GM12878 (cell line): ENCODE measurements around the gene RNF40. TPM values are rescaled to one million over a fixed set of nuclear protein-coding genes. Genes with fewer than 3 reads are reported as not detected.

Experiments used
- ATAC-seq: fragments of 200-7000 bp; cut with Tn5 transposase; 3 replicates; pipeline ENCODE4 v1.9.1; 2020; ENCODE audit warnings: mild to moderate bottlenecking, moderate library complexity
- BruUV-seq: library from RNA; stranded (reverse); fragments of 400-500 nt; replicated peaks from 2 replicates; lab custom pipeline; 2021; lab: Mats Ljungman, UMichigan
- CTCF ChIA-PET: fragments of 300-600 bp; sonication (Branson Sonifier 250); formaldehyde crosslinking; extraction: SDS; loops from one replicate; lab custom pipeline; 2021; ENCODE audit warnings: inconsistent platforms; lab: Yijun Ruan, JAX
- POLR2A ChIA-PET: fragments of 350-600 bp; formaldehyde crosslinking; extraction: SDS; loops from one replicate; lab custom pipeline; 2021; ENCODE audit warnings: inconsistent platforms; lab: Charles Lee
- RAD21 ChIA-PET: fragments of 300-600 bp; sonication (Branson Sonifier 250); formaldehyde crosslinking; loops from one replicate; lab custom pipeline; 2023; ENCODE audit warnings: antibody characterized with exemption; ENCODE audit not compliant: unreplicated experiment; lab: Charles Lee
- SMC1A ChIA-PET: fragments of 300-600 bp; sonication (Branson Sonifier 250); formaldehyde crosslinking; loops from one replicate; lab custom pipeline; 2023; ENCODE audit not compliant: unreplicated experiment, uncharacterized antibody; lab: Charles Lee
- DNase-seq: peaks from one replicate; pipeline ENCODE4 v3.0.0-alpha.2; 2011; ENCODE audit warnings: low read depth, low spot score
- FAIRE-seq: peaks from 3 replicates; lab custom pipeline; 2011; peaks lifted over from hg19 to GRCh38; lab: Jason Lieb, UNC
- H2AFZ ChIP-seq: 2 replicates; pipeline ENCODE4 v1.6.0; 2011; ENCODE audit warnings: low read depth, low read length, control low read depth; ENCODE audit not compliant: control insufficient read depth
- H3K27ac ChIP-seq: 2 replicates; pipeline ENCODE4 v1.5.1; 2011; ENCODE audit warnings: control low read depth; ENCODE audit not compliant: control insufficient read depth, insufficient read depth
- H3K27me3 ChIP-seq, 2 experiments: replicated peaks in 1 of 2; 2 replicates each; pipeline versions ENCODE4 v1.6.0 to v1.6.1; 2011; ENCODE audit warnings: low read length in 1 of 2; ENCODE audit not compliant: control insufficient read depth in 2 of 2, insufficient read depth in 2 of 2
- H3K36me3 ChIP-seq, 2 experiments: 2 replicates each; pipeline ENCODE4 v1.5.1; 2011; ENCODE audit warnings: low read length in 1 of 2; ENCODE audit not compliant: control insufficient read depth in 2 of 2, insufficient read depth in 2 of 2
- H3K4me1 ChIP-seq: 2 replicates; pipeline ENCODE4 v1.6.1; 2011; ENCODE audit warnings: mild to moderate bottlenecking, low read length, moderate library complexity, mixed read lengths; ENCODE audit not compliant: control insufficient read depth, insufficient read depth
- H3K4me2 ChIP-seq: 2 replicates; pipeline ENCODE4 v1.6.0; 2011; ENCODE audit warnings: control low read depth; ENCODE audit not compliant: control insufficient read depth, insufficient read depth
- H3K4me3 ChIP-seq: fragments of 200-600 bp; sonication (generic); 2 replicates; pipeline ENCODE4 v1.5.1; 2016
- H3K79me2 ChIP-seq: 2 replicates; pipeline ENCODE4 v1.6.0; 2011; ENCODE audit warnings: low read length; ENCODE audit not compliant: control insufficient read depth, insufficient read depth
- H3K9ac ChIP-seq: 2 replicates; pipeline ENCODE4 v1.8.0; 2011; ENCODE audit warnings: low read length, control low read depth, mixed read lengths; ENCODE audit not compliant: control insufficient read depth, insufficient read depth
- H3K9me3 ChIP-seq: replicated peaks from 3 replicates; pipeline ENCODE4 v1.5.1; 2011; ENCODE audit warnings: mild to moderate bottlenecking, low read length; ENCODE audit not compliant: control insufficient read depth, insufficient read depth
- H4K20me1 ChIP-seq: 2 replicates; pipeline ENCODE4 v1.6.0; 2011; ENCODE audit not compliant: control insufficient read depth, insufficient read depth
- ASH2L ChIP-seq: fragments of 300-600, 200-600 bp; sonication (generic); IDR thresholded peaks from 2 replicates; pipeline ENCODE4 v1.6.1; 2017; ENCODE audit warnings: low read depth, mild to moderate bottlenecking, borderline replicate concordance
- BRCA1 ChIP-seq: IDR thresholded peaks from 2 replicates; pipeline ENCODE4 v1.6.1; 2011; ENCODE audit warnings: low read depth, low read length, improper control_type of control experiment
- PML ChIP-seq: IDR thresholded peaks from 2 replicates; pipeline ENCODE4 v1.6.1; 2012; ENCODE audit warnings: low read length, inconsistent platforms
- POLR2A ChIP-seq: IDR thresholded peaks from 2 replicates; pipeline ENCODE4 v1.6.1; 2011; ENCODE audit warnings: low read depth, mild to moderate bottlenecking, low read length
- POLR2AphosphoS5 ChIP-seq: IDR thresholded peaks from 2 replicates; pipeline ENCODE4 v1.6.1; 2011; ENCODE audit warnings: mild to moderate bottlenecking, low read length, inconsistent platforms
- RELA ChIP-seq: fragments of 450-650 bp; IDR thresholded peaks from 2 replicates; pipeline ENCODE4 v1.8.0; 2014; ENCODE audit warnings: borderline replicate concordance; ENCODE audit not compliant: partially characterized antibody
- WGBS: methylation state at CpG from one replicate; pipeline ENCODE4 v1.1.6; 2016; ENCODE audit warnings: low lambda C conversion rate; ENCODE audit not compliant: insufficient replicate concordance, insufficient coverage; ENCODE audit errors: missing lambda C conversion rate; 5-methylcytosine and 5-hydroxymethylcytosine counted together
- in situ Hi-C: fragments of 300-500 bp; cut with MboI; formaldehyde crosslinking; loops from 9 replicates; pipeline ENCODE4 v1.14.3; 2018; ENCODE audit warnings: mixed read lengths
- intact Hi-C: fragments of 100-400 bp; cut with micrococcal nuclease; formaldehyde crosslinking; loops from one replicate; pipeline ENCODE4 v1.14.2; 2022; ENCODE audit not compliant: unreplicated experiment
- polyA plus RNA-seq, 11 experiments: library from polyadenylated mRNA; depleted of rRNA in 4 of 11; unstranded in 6 of 11; stranded (reverse) in 5 of 11; fragments of >200 nt; fragmentation: Nextera tagmentation in 4 of 11; fragmentation: Illumina TruSeq in 1 of 11; extraction: Ambion mirVana in 4 of 11; extraction: Trizol in 1 of 11; gene quantifications; 1 replicate in 1 of 11; 2 replicates in 10 of 11; pipeline versions ENCODE4 v1.2.1 to v1.2.3, GENCODE V29; 2011 to 2016; ENCODE audit warnings: inconsistent platforms in 2 of 11, missing spikeins in 2 of 11, low read depth in 1 of 11
- total RNA-seq, 4 experiments: library from RNA; depleted of rRNA in 3 of 4; stranded (reverse); fragments of >200 nt in 3 of 4; fragmentation: Illumina TruSeq in 1 of 4; extraction: Trizol in 1 of 4; gene quantifications; 2 replicates each; pipeline versions ENCODE4 v1.2.1 to v1.2.3, GENCODE V29; 2013 to 2021

RNF40 gene
- total and polyA plus RNA-seq, 10 of the 15 experiments (the other 5 are each of a cell fraction or from before 2014, with no cell fraction given), result 3.7 to 97.6 (median 58.4) TPM

- Histone ChIP-seq H3K79me2 (no peaks in the 10 kb centered on the region), H3K27ac (no peak overlapping the region)
- RAD21 ChIA-PET, result no interaction called here
- in situ Hi-C loops, result no loop called here
- no peak for TF ChIP-seq BRCA1
- peak; percentile 39; the same call in 1 of the 2 replicates for TF ChIP-seq POLR2AphosphoS5
- TF ChIP-seq, all 136 proteins: peak for 1
- H3K27me3 ChIP-seq, result no peaks in the 10 kb centered on the region
- no peak overlapping the region for H3K4me2 ChIP-seq
- ChIA-PET CTCF (interaction anchor here (1.1 to 1.7 kb wide), 2 partner anchors 30 to 179 kb away, joined by 3 to 4 read pairs; no protein-coding TSS in a partner anchor), POLR2A (no interaction called here), SMC1A (no interaction called here)
- intact Hi-C loops, result no loop called here
- H3K9ac ChIP-seq, result no peak overlapping the region
- no peak overlapping the region for H2AFZ ChIP-seq
- BruUV-seq, result TSS peak; percentile 19
- FAIRE-seq (no peak), DNase-seq (no peak), ATAC-seq (no peak)
- 84% methylated on average over 10 of the region's 12 CpGs for WGBS
- no peaks in the 10 kb centered on the region for H4K20me1 ChIP-seq
- no peak overlapping the region for H3K4me3 ChIP-seq
- H3K4me1 ChIP-seq, result no peaks in the 10 kb centered on the region
- no peaks in the 10 kb centered on the region for H3K9me3 ChIP-seq
- peaks cover 42 to 47% of the 10 kb centered on the region in 2 experiments for H3K36me3 ChIP-seq
Observed at GRCh38 chr16:30723725-30724355, 38.3 kb upstream of the RNF40 start.

- Histone ChIP-seq H2AFZ (no peak overlapping the region), H3K4me2 (no peak overlapping the region), H3K9me3 (no peaks in the 10 kb centered on the region), H3K27me3 (no peaks in the 10 kb centered on the region), H3K4me1 (no peaks in the 10 kb centered on the region), H3K9ac (no peak overlapping the region), H3K27ac (no peak overlapping the region), H3K79me2 (no peaks in the 10 kb centered on the region), H3K36me3 (peaks cover 47 to 49% of the 10 kb centered on the region in 2 experiments), H4K20me1 (no peaks in the 10 kb centered on the region), H3K4me3 (no peak overlapping the region)
- no TSS peak for BruUV-seq
- FAIRE-seq (no peak), DNase-seq (no peak), ATAC-seq (no peak)
- in situ Hi-C loops, result no loop called here
- intact Hi-C loops, result no loop called here
- ChIA-PET CTCF (interaction anchor here (0.5 to 1.7 kb wide), 2 partner anchors 31 to 89 kb away, joined by 3 to 4 read pairs; no protein-coding TSS in a partner anchor), SMC1A (no interaction called here), RAD21 (no interaction called here), POLR2A (no interaction called here)
- 79% methylated on average over 23 of the region's 23 CpGs for WGBS
- TF ChIP-seq RELA (no peak), POLR2A (peak; percentile 56; the same call in 1 of the 2 replicates), ASH2L (no peak), PML (no peak)
Observed at GRCh38 chr16:30724641-30725417, 37.3 kb upstream of the RNF40 start.
